Loucy (cell line): Measurements from ENCODE around the gene LANCL2.

ENCODE experiments used
- H2AFZ ChIP-seq: fragments of 200-600 bp; sonication (generic); 2 replicates; pipeline ENCODE4 v1.6.0; 2016; ENCODE audit warnings: antibody characterized with exemption, mild to moderate bottlenecking, low read length, moderate library complexity
- H3F3A ChIP-seq: fragments of 200-600 bp; 2 replicates; pipeline ENCODE4 v1.6.0; 2016; ENCODE audit warnings: antibody characterized with exemption, low read depth, mild to moderate bottlenecking
- H3K27me3 ChIP-seq: fragments of 200-600 bp; sonication (generic); 2 replicates; pipeline ENCODE4 v1.6.1; 2014; ENCODE audit warnings: low read length, mild to moderate bottlenecking; ENCODE audit not compliant: insufficient read depth, poor library complexity, severe bottlenecking
- H3K36me3 ChIP-seq: fragments of 200-600 bp; sonication (generic); 2 replicates; pipeline ENCODE4 v1.6.1; 2016; ENCODE audit warnings: low read length; ENCODE audit not compliant: insufficient read depth
- H3K4me1 ChIP-seq: fragments of 200-600 bp; sonication (generic); 2 replicates; pipeline ENCODE4 v1.5.1; 2014; ENCODE audit warnings: low read length, mild to moderate bottlenecking; ENCODE audit not compliant: insufficient read depth, poor library complexity, severe bottlenecking
- H3K4me2 ChIP-seq: fragments of 200-600 bp; sonication (generic); 2 replicates; pipeline ENCODE4 v1.6.0; 2014; ENCODE audit warnings: antibody characterized with exemption, low read length, low read depth, mild to moderate bottlenecking; ENCODE audit not compliant: poor library complexity, severe bottlenecking
- H3K4me3 ChIP-seq: fragments of 200-600 bp; sonication (generic); 2 replicates; pipeline ENCODE4 v1.5.1; 2014; ENCODE audit warnings: low read length, mild to moderate bottlenecking, mixed read lengths; ENCODE audit not compliant: poor library complexity, severe bottlenecking
- H3K79me2 ChIP-seq: fragments of 200-600 bp; sonication (generic); 2 replicates; pipeline ENCODE4 v1.6.1; 2014; ENCODE audit warnings: low read length; ENCODE audit not compliant: insufficient read depth
- H3K9ac ChIP-seq: fragments of 200-600 bp; sonication (generic); 2 replicates; pipeline ENCODE4 v1.6.0; 2014; ENCODE audit warnings: mild to moderate bottlenecking, low read depth, low read length, moderate library complexity; ENCODE audit not compliant: poor library complexity, severe bottlenecking
- H3K9me2 ChIP-seq: fragments of 200-600 bp; sonication (generic); replicated peaks from 2 replicates; pipeline ENCODE4 v1.6.1; 2016; ENCODE audit warnings: low read depth, low read length, mixed read lengths
- H3K9me3 ChIP-seq: fragments of 200-600 bp; sonication (generic); 2 replicates; pipeline ENCODE4 v1.6.1; 2014; ENCODE audit warnings: mild to moderate bottlenecking, antibody characterized with exemption, low read length, low read depth; ENCODE audit not compliant: insufficient read depth
- H4K20me1 ChIP-seq: fragments of 200-600 bp; sonication (generic); 2 replicates; pipeline ENCODE4 v1.6.0; 2014; ENCODE audit warnings: antibody characterized with exemption, low read length, mild to moderate bottlenecking; ENCODE audit not compliant: insufficient read depth, poor library complexity, severe bottlenecking
- EZH2phosphoT487 ChIP-seq: fragments of 200-600 bp; IDR thresholded peaks from 2 replicates; pipeline ENCODE4 v1.6.1; 2018; ENCODE audit warnings: antibody characterized with exemption, mild to moderate bottlenecking, moderate library complexity, borderline replicate concordance
- TF ChIP-seq, protein P1 (sequence below): fragments of 200-600 bp; sonication (generic); conservative IDR thresholded peaks from 2 replicates; pipeline ENCODE4 v1.5.1; 2014; ENCODE audit warnings: mild to moderate bottlenecking, antibody characterized with exemption, low read length

Gene LANCL2

DNA sequence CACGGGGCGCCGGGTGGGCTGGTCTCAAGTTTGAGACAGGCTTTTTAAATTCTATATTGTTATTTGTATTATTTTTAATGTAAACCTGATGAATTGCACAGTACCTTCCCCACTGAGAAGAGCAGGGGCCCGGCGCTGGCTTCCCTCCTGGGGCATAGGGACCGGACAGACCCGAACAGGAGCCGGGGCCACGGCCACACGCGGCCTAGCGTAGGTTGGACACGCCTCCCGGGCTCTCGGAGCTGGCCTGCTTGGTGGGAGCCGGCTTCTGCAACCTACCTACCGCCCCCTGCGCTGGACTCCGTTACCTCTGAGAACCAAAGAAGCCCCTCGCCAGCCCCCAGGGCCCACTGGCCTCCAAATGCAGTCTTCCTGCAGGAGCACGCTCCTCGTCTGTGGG lies 19.8 kb upstream of the LANCL2 start:
- H3K4me1 ChIP-seq = peaks cover 2% of the 10 kb centered on the region
- no peaks in the 10 kb centered on the region; the same call in 1 of the 2 replicates for H3K9me3 ChIP-seq
- no peaks in the 10 kb centered on the region for H3F3A ChIP-seq
- TF ChIP-seq, protein P1, sequence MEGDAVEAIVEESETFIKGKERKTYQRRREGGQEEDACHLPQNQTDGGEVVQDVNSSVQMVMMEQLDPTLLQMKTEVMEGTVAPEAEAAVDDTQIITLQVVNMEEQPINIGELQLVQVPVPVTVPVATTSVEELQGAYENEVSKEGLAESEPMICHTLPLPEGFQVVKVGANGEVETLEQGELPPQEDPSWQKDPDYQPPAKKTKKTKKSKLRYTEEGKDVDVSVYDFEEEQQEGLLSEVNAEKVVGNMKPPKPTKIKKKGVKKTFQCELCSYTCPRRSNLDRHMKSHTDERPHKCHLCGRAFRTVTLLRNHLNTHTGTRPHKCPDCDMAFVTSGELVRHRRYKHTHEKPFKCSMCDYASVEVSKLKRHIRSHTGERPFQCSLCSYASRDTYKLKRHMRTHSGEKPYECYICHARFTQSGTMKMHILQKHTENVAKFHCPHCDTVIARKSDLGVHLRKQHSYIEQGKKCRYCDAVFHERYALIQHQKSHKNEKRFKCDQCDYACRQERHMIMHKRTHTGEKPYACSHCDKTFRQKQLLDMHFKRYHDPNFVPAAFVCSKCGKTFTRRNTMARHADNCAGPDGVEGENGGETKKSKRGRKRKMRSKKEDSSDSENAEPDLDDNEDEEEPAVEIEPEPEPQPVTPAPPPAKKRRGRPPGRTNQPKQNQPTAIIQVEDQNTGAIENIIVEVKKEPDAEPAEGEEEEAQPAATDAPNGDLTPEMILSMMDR = no peak
- TF ChIP-seq EZH2phosphoT487 = no peak
- no peak overlapping the region for H3K4me2 ChIP-seq
- no peaks in the 10 kb centered on the region for H3K79me2 ChIP-seq
- H4K20me1 ChIP-seq = no peaks in the 10 kb centered on the region
- no peak overlapping the region for H3K4me3 ChIP-seq
- H3K27me3 ChIP-seq = no peaks in the 10 kb centered on the region
- H2AFZ ChIP-seq = no peak overlapping the region
- H3K9me2 ChIP-seq = no peaks in the 10 kb centered on the region
- no peaks in the 10 kb centered on the region for H3K36me3 ChIP-seq
- H3K9ac ChIP-seq = no peak overlapping the region

DNA sequence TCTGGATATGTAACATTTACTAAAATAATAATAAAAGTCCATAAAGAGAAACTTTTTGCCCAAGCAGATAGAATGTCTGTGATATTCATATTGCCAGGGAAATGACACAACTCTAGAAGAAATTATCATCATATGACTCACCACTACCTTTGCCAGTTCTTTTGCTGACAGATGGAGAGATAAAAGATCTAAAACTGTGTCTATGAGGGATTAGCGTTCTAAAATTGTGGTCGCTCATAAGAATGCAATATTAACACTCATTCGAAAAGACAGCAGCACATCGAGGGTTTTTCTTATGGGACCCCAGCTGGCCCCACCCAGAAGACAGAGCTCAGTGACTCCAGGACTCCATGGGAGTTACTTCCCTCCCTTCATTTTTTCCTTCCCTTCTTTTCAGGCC lies 16.6 kb upstream of the LANCL2 start:
- H4K20me1 ChIP-seq = no peaks in the 10 kb centered on the region

DNA sequence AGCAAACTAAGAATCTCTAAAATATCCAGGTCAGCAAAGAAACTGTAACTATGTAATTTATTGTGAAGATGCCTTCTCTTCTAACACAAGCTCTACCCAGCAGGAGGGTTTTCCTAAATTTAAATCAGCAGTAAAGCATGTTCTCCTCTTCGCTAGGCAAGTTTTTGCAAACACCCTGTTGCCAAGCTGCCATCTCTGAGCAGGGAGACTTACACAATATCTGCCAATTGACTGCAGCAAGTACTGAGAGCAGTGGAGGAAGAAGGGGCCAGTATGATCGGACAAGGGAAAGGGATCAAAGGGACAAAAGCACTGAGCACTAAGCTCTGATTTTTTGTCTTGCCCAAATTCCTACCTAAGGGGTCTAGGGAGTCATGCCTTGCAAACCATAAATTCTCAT lies 16.0 kb upstream of the LANCL2 start:
- H2AFZ ChIP-seq = no peak overlapping the region
- no peaks in the 10 kb centered on the region; the same call in 1 of the 2 replicates for H3K9me3 ChIP-seq
- no peaks in the 10 kb centered on the region for H3F3A ChIP-seq
- peaks cover 2% of the 10 kb centered on the region for H3K4me1 ChIP-seq
- H3K4me3 ChIP-seq = no peak overlapping the region
- no peaks in the 10 kb centered on the region for H3K79me2 ChIP-seq
- H3K36me3 ChIP-seq = no peaks in the 10 kb centered on the region
- no peaks in the 10 kb centered on the region for H3K9me2 ChIP-seq
- H4K20me1 ChIP-seq = no peaks in the 10 kb centered on the region
- peak overlapping the region; percentile 51 for H3K4me2 ChIP-seq
- H3K27me3 ChIP-seq = no peaks in the 10 kb centered on the region
- H3K9ac ChIP-seq = no peak overlapping the region
- TF ChIP-seq, protein P1 = no peak
- no peak for TF ChIP-seq EZH2phosphoT487

More for the DNA sequence above, 16.6 kb upstream of the LANCL2 start:
- Histone ChIP-seq H3K4me3 (peak overlapping the region; percentile 45), H3K9me2 (no peaks in the 10 kb centered on the region), H3K4me2 (peak overlapping the region; percentile 51), H3F3A (no peaks in the 10 kb centered on the region), H3K79me2 (no peaks in the 10 kb centered on the region), H3K4me1 (peaks cover 2% of the 10 kb centered on the region), H3K36me3 (no peaks in the 10 kb centered on the region), H3K27me3 (no peaks in the 10 kb centered on the region), H3K9me3 (no peaks in the 10 kb centered on the region; the same call in 1 of the 2 replicates), H2AFZ (no peak overlapping the region), H3K9ac (no peak overlapping the region)
- no peak for TF ChIP-seq EZH2phosphoT487
- TF ChIP-seq, protein P1 = no peak
